Neural progenitor cell (in vitro differentiated cells): Measurements from ENCODE around the gene RARA.

Experiments used
- CTCF ChIP-seq: fragments of 200-600 bp; sonication (generic); IDR thresholded peaks from 2 replicates; pipeline ENCODE4 v1.5.1; 2017; ENCODE audit warnings: antibody characterized with exemption, mild to moderate bottlenecking
- EZH2 ChIP-seq: fragments of 200-600 bp; sonication (generic); IDR thresholded peaks from 2 replicates; pipeline ENCODE4 v1.6.1; 2017; ENCODE audit warnings: antibody characterized with exemption, mild to moderate bottlenecking, moderate library complexity
- EZH2phosphoT487 ChIP-seq: fragments of 200-600 bp; sonication (generic); IDR thresholded peaks from 2 replicates; pipeline ENCODE4 v1.6.1; 2017; ENCODE audit warnings: antibody characterized with exemption

- TF ChIP-seq CTCF, result no peak
- TF ChIP-seq EZH2, result no peak
- no peak for TF ChIP-seq EZH2phosphoT487
These were observed 26.6 kb downstream of the RARA start for GRCh38 chr17:40335620-40336019.
